Measurements from ENCODE around the gene MPHOSPH9. TPM values are rescaled to one million over a fixed set of nuclear protein-coding genes. Genes with fewer than 3 reads are reported as not detected.

Gene MPHOSPH9
- polyA plus RNA-seq, 1 donor (not counting 4 experiments of a cell fraction or from before 2014, with no cell fraction given), result 10.7 TPM

DNA sequence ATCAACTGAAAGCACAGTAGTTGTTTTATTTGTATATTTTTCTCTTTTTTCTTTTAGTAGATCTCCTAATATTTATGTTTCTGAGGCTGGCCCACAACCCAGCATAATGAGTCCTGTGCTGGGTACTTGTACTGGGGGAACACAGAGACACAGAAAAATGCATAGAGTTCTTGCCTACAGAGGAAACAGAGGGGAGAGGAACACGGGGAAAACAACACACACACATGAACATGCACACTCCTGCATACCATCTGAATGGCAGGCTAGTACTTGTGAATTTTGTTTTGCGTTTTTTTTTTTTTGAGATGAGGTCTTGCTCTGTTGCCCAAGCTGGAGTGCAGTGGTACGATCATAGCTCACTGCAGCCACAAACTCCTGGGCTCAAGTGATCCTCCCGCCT, 103.3 kb downstream of the MPHOSPH9 start:
- Histone ChIP-seq H3K79me2 (ENCODE audit: control insufficient read depth, insufficient read depth, low read length) (no peaks in the 10 kb centered on the region), H3K27me3 (ENCODE audit: control insufficient read depth, extremely low read depth, insufficient read depth, low read length) (no peaks in the 10 kb centered on the region), H3K27ac (ENCODE audit: control insufficient read depth, insufficient read depth, low read length) (no peak overlapping the region), H3K4me2 (ENCODE audit: control insufficient read depth, extremely low read depth, insufficient read depth, low read depth, low read length) (peak overlapping the region; percentile 20), H2AFZ (ENCODE audit: control insufficient read depth, low read length) (no peak overlapping the region), H3K4me3 (ENCODE audit: control insufficient read depth in 2 of 3, extremely low read depth in 1 of 3, insufficient read depth in 2 of 3, low read depth in 1 of 3, low read length in 3 of 3) (no peak overlapping the region), H3K9me3 (ENCODE audit: control insufficient read depth, low read depth, low read length) (no peaks in the 10 kb centered on the region), H3K9me1 (ENCODE audit: control insufficient read depth, extremely low read depth, insufficient read depth, low read length) (no peaks in the 10 kb centered on the region), H3K4me1 (ENCODE audit: control insufficient read depth, extremely low read depth, insufficient read depth, low read length) (peaks cover 56% of the 10 kb centered on the region), H3K36me3 (ENCODE audit: control insufficient read depth in 2 of 2, extremely low read depth in 1 of 2, insufficient read depth in 2 of 2, low read length in 2 of 2) (no peaks in the 10 kb centered on the region), H4K20me1 (ENCODE audit: control insufficient read depth, extremely low read depth, insufficient read depth, low read length) (no peaks in the 10 kb centered on the region), H3K9ac (ENCODE audit: control insufficient read depth, extremely low read depth, insufficient read depth, low read length) (no peak overlapping the region)
- dilution Hi-C loops (cut with MboI; ENCODE audit: extremely low pct_ligation_motif_present, low sequenced_read_pairs), result no loop called here
- FAIRE-seq, result peak; percentile 36
- TF ChIP-seq, protein P1, sequence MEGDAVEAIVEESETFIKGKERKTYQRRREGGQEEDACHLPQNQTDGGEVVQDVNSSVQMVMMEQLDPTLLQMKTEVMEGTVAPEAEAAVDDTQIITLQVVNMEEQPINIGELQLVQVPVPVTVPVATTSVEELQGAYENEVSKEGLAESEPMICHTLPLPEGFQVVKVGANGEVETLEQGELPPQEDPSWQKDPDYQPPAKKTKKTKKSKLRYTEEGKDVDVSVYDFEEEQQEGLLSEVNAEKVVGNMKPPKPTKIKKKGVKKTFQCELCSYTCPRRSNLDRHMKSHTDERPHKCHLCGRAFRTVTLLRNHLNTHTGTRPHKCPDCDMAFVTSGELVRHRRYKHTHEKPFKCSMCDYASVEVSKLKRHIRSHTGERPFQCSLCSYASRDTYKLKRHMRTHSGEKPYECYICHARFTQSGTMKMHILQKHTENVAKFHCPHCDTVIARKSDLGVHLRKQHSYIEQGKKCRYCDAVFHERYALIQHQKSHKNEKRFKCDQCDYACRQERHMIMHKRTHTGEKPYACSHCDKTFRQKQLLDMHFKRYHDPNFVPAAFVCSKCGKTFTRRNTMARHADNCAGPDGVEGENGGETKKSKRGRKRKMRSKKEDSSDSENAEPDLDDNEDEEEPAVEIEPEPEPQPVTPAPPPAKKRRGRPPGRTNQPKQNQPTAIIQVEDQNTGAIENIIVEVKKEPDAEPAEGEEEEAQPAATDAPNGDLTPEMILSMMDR (optimal IDR thresholded peaks at IDR 0.05 in 1 of 3, IDR thresholded peaks at IDR 0.05 in 1 of 3, conservative IDR thresholded peaks at IDR 0.05 in 1 of 3; ENCODE audit: extremely low read depth in 1 of 3, insufficient read depth in 2 of 3, low read length in 3 of 3), result no peak
- no peak for TF ChIP-seq EZH2 (IDR thresholded peaks at IDR 0.05; ENCODE audit: low read length)
- DNase-seq (ENCODE audit: low read depth, low spot score), result peak; percentile 28

DNA sequence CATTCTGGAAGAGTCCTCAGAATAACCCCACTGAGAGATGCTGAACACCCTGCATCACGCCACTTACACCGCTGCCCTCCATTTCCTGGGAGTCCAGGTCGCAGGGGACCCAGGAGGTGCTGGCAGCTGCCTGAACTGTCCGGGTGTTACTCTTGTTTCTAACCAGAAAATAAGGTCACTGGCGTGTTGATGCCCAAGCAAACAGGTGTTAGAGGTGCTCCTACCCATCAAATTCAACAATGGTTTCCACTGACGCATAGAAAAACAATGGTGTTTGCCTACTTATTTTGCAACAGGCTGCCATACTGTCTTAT, 105.8 kb downstream of the MPHOSPH9 start:
- DNase-seq (ENCODE audit: low read depth, low spot score), result no peak
- Histone ChIP-seq H3K27me3 (ENCODE audit: control insufficient read depth, extremely low read depth, insufficient read depth, low read length) (no peaks in the 10 kb centered on the region), H2AFZ (ENCODE audit: control insufficient read depth, low read length) (no peak overlapping the region), H3K4me3 (ENCODE audit: control insufficient read depth in 2 of 3, extremely low read depth in 1 of 3, insufficient read depth in 2 of 3, low read depth in 1 of 3, low read length in 3 of 3) (no peak overlapping the region), H3K4me1 (ENCODE audit: control insufficient read depth, extremely low read depth, insufficient read depth, low read length) (peaks cover 37% of the 10 kb centered on the region), H4K20me1 (ENCODE audit: control insufficient read depth, extremely low read depth, insufficient read depth, low read length) (no peaks in the 10 kb centered on the region), H3K9ac (ENCODE audit: control insufficient read depth, extremely low read depth, insufficient read depth, low read length) (no peak overlapping the region), H3K9me1 (ENCODE audit: control insufficient read depth, extremely low read depth, insufficient read depth, low read length) (no peaks in the 10 kb centered on the region), H3K9me3 (ENCODE audit: control insufficient read depth, low read depth, low read length) (no peaks in the 10 kb centered on the region), H3K79me2 (ENCODE audit: control insufficient read depth, insufficient read depth, low read length) (no peaks in the 10 kb centered on the region), H3K27ac (ENCODE audit: control insufficient read depth, insufficient read depth, low read length) (peak overlapping the region; percentile 49), H3K4me2 (ENCODE audit: control insufficient read depth, extremely low read depth, insufficient read depth, low read depth, low read length) (peak overlapping the region; percentile 58), H3K36me3 (ENCODE audit: control insufficient read depth in 2 of 2, extremely low read depth in 1 of 2, insufficient read depth in 2 of 2, low read length in 2 of 2) (no peaks in the 10 kb centered on the region)
- no peak for FAIRE-seq
- dilution Hi-C loops (cut with MboI; ENCODE audit: extremely low pct_ligation_motif_present, low sequenced_read_pairs), result no loop called here
- TF ChIP-seq, protein P1 (optimal IDR thresholded peaks at IDR 0.05 in 1 of 3, IDR thresholded peaks at IDR 0.05 in 1 of 3, conservative IDR thresholded peaks at IDR 0.05 in 1 of 3; ENCODE audit: extremely low read depth in 1 of 3, insufficient read depth in 2 of 3, low read length in 3 of 3), result no peak
- no peak for TF ChIP-seq EZH2 (IDR thresholded peaks at IDR 0.05; ENCODE audit: low read length)
